Neuronal stem cell (in vitro differentiated cells): ENCODE data around the gene LSP1.

Experiments used
- DNase-seq: peaks from one replicate; pipeline ENCODE4 v3.0.0-alpha.2; 2013; ENCODE audit warnings: low spot score
- H2AFZ ChIP-seq: one replicate; pipeline ENCODE4 v1.6.1; 2013; ENCODE audit warnings: mild to moderate bottlenecking, low read length, inconsistent platforms
- H2AK5ac ChIP-seq: 2 replicates; pipeline ENCODE4 v1.6.1; 2013; ENCODE audit warnings: low read depth, mild to moderate bottlenecking, inconsistent platforms, low read length, moderate library complexity, mixed read lengths
- H2BK120ac ChIP-seq: 2 replicates; pipeline ENCODE4 v1.6.1; 2013; ENCODE audit warnings: low read depth, mild to moderate bottlenecking, inconsistent platforms, low read length, moderate library complexity, mixed read lengths
- H2BK12ac ChIP-seq: one replicate; pipeline ENCODE4 v1.6.1; 2013; ENCODE audit warnings: low read length, inconsistent platforms
- H2BK15ac ChIP-seq: 2 replicates; pipeline ENCODE4 v1.6.1; 2013; ENCODE audit warnings: mild to moderate bottlenecking, low read length, inconsistent platforms, mixed read lengths
- H2BK5ac ChIP-seq: one replicate; pipeline ENCODE4 v1.6.1; 2013; ENCODE audit warnings: inconsistent platforms, mild to moderate bottlenecking, low read length, moderate library complexity
- H3K14ac ChIP-seq: one replicate; pipeline ENCODE4 v1.6.1; 2013; ENCODE audit warnings: low read length, inconsistent platforms
- H3K18ac ChIP-seq: 2 replicates; pipeline ENCODE4 v1.6.1; 2013; ENCODE audit warnings: low read length, inconsistent platforms
- H3K23ac ChIP-seq: 2 replicates; pipeline ENCODE4 v1.6.1; 2013; ENCODE audit warnings: low read depth, mild to moderate bottlenecking, mixed read lengths, low read length, inconsistent platforms; ENCODE audit not compliant: poor library complexity
- H3K27ac ChIP-seq: replicated peaks from 3 replicates; pipeline ENCODE4 v1.5.1; 2013; ENCODE audit warnings: low read length, inconsistent platforms
- H3K27me3 ChIP-seq, 3 experiments: 2 replicates each; pipeline ENCODE4 v1.6.1; 2013; ENCODE audit warnings: low read length in 3 of 3, mild to moderate bottlenecking in 2 of 3, inconsistent platforms in 1 of 3, low read depth in 1 of 3, mixed read lengths in 1 of 3, moderate library complexity in 1 of 3; ENCODE audit not compliant: control insufficient read depth in 3 of 3, insufficient read depth in 3 of 3
- H3K36me3 ChIP-seq, 2 donors: replicated peaks in 1 of 2; 2 replicates each; pipeline ENCODE4 v1.6.1; 2013; ENCODE audit warnings: low read length in 2 of 2; ENCODE audit not compliant: control insufficient read depth in 2 of 2, insufficient read depth in 2 of 2
- H3K4ac ChIP-seq: 2 replicates; pipeline ENCODE4 v1.6.1; 2013; ENCODE audit warnings: inconsistent platforms, mild to moderate bottlenecking, low read length, moderate library complexity
- H3K4me1 ChIP-seq, 2 donors: 1 replicate in 1 of 2; 2 replicates in 1 of 2; pipeline ENCODE4 v1.6.1; 2013; ENCODE audit warnings: low read length in 2 of 2, low read depth in 1 of 2; ENCODE audit not compliant: control insufficient read depth in 2 of 2, insufficient read depth in 1 of 2
- H3K4me2 ChIP-seq: one replicate; pipeline ENCODE4 v1.6.1; 2013; ENCODE audit warnings: mild to moderate bottlenecking, low read length, inconsistent platforms; ENCODE audit not compliant: insufficient read depth, poor library complexity, severe bottlenecking
- H3K4me3 ChIP-seq, 2 donors: 2 replicates each; pipeline ENCODE4 v1.5.1; 2013; ENCODE audit warnings: low read length in 2 of 2, mild to moderate bottlenecking in 2 of 2, inconsistent platforms in 1 of 2, moderate library complexity in 1 of 2
- H3K79me1 ChIP-seq: one replicate; pipeline ENCODE4 v1.6.1; 2013; ENCODE audit warnings: low read depth, mild to moderate bottlenecking, inconsistent platforms, low read length, moderate library complexity
- H3K9ac ChIP-seq: one replicate; pipeline ENCODE4 v1.6.1; 2013; ENCODE audit warnings: mild to moderate bottlenecking, low read depth, low read length, inconsistent platforms; ENCODE audit not compliant: poor library complexity
- H3K9me3 ChIP-seq, 2 donors: replicated peaks in 1 of 2; 2 replicates each; pipeline versions ENCODE3 to v1.6.1; 2013; ENCODE audit warnings: low read length in 2 of 2, mild to moderate bottlenecking in 2 of 2, inconsistent platforms in 1 of 2, low read depth in 1 of 2, mixed read lengths in 1 of 2, moderate library complexity in 1 of 2; ENCODE audit not compliant: control insufficient read depth in 2 of 2, insufficient read depth in 1 of 2
- H4K8ac ChIP-seq: one replicate; pipeline ENCODE4 v1.6.1; 2013; ENCODE audit warnings: low read depth, mild to moderate bottlenecking, inconsistent platforms, low read length, moderate library complexity
- H4K91ac ChIP-seq: one replicate; pipeline ENCODE4 v1.6.1; 2013; ENCODE audit warnings: low read length, low read depth, mild to moderate bottlenecking, inconsistent platforms; ENCODE audit not compliant: poor library complexity
- WGBS, 2 donors: extraction: QIAGEN DNeasy Blood & Tissue Kit; methylation state at CpG; one replicate each; pipeline ENCODE4 v1.1.7; 2013; ENCODE audit warnings: missing lambda C conversion rate in 2 of 2, mixed read lengths in 1 of 2; ENCODE audit not compliant: insufficient read length in 2 of 2, insufficient replicate concordance in 1 of 2; ENCODE audit errors: extremely low coverage in 2 of 2; 5-methylcytosine and 5-hydroxymethylcytosine counted together

LSP1 gene

GRCh38 chr11:1861435-1862411, 8.8 kb downstream of the LSP1 start:
- H3K4me2 ChIP-seq, result no peak overlapping the region
- WGBS, 2 donors, result 100% methylated on average over 1 of the region's 4 CpGs; no CpG with 5 or more reads in 1 of the 2 donors
- H3K18ac ChIP-seq, result no peak overlapping the region
- DNase-seq, result no peak
- no peak overlapping the region for H3K9ac ChIP-seq
- no peaks in the 10 kb centered on the region for H3K27me3 ChIP-seq
- no peak overlapping the region for H3K23ac ChIP-seq
- no peak overlapping the region for H3K4me3 ChIP-seq
- H2BK12ac ChIP-seq, result no peak overlapping the region
- no peak overlapping the region for H2AFZ ChIP-seq
- no peak overlapping the region for H3K4ac ChIP-seq
- no peaks in the 10 kb centered on the region for H3K9me3 ChIP-seq
- H2BK15ac ChIP-seq, result no peak overlapping the region
- no peaks in the 10 kb centered on the region for H3K36me3 ChIP-seq
- peaks cover 24 to 26% of the 10 kb centered on the region in 2 donors for H3K4me1 ChIP-seq
- no peak overlapping the region for H3K14ac ChIP-seq
- no peak overlapping the region for H3K27ac ChIP-seq
- H2AK5ac ChIP-seq, result no peak overlapping the region
- no peak overlapping the region for H4K91ac ChIP-seq
- H3K79me1 ChIP-seq, result peaks cover 1% of the 10 kb centered on the region
- no peak overlapping the region for H2BK120ac ChIP-seq
- no peak overlapping the region for H2BK5ac ChIP-seq
- no peak overlapping the region for H4K8ac ChIP-seq

GRCh38 chr11:1862588-1863351, 9.9 kb downstream of the LSP1 start:
- Histone ChIP-seq H3K9me3 (no peaks in the 10 kb centered on the region), H3K27ac (no peak overlapping the region), H4K91ac (no peak overlapping the region), H2BK15ac (peak overlapping the region; percentile 97), H4K8ac (no peak overlapping the region), H3K79me1 (no peaks in the 10 kb centered on the region), H2BK12ac (peak overlapping the region; percentile 69), H3K4me3 (peak overlapping the region in 1 of 2 donors; percentile 18), H3K18ac (peak overlapping the region; percentile 92), H3K36me3 (no peaks in the 10 kb centered on the region), H3K4me1 (peaks cover 24 to 26% of the 10 kb centered on the region in 2 donors), H3K14ac (no peak overlapping the region), H3K4ac (peak overlapping the region; percentile 20), H2BK120ac (peak overlapping the region; percentile 25), H2AFZ (no peak overlapping the region), H3K4me2 (no peak overlapping the region), H3K9ac (peak overlapping the region; percentile 47), H2BK5ac (peak overlapping the region; percentile 62), H3K23ac (peak overlapping the region; percentile 13), H2AK5ac (peak overlapping the region; percentile 79), H3K27me3 (no peaks in the 10 kb centered on the region)
- DNase-seq, result no peak
- no CpG with 5 or more reads among the region's 14 CpGs for WGBS, 2 donors

GRCh38 chr11:1863352-1864216, 10.7 kb downstream of the LSP1 start:
- WGBS, 2 donors, result no CpG with 5 or more reads among the region's 27 CpGs
- Histone ChIP-seq H3K36me3 (no peaks in the 10 kb centered on the region), H3K4ac (peak overlapping the region; percentile 20)

More at GRCh38 chr11:1863352-1864216, 10.7 kb downstream of the LSP1 start:
- no peak overlapping the region for H3K4me2 ChIP-seq
- H2BK12ac ChIP-seq, result peak overlapping the region; percentile 69
- H3K14ac ChIP-seq, result peak overlapping the region; percentile 5
- H3K9ac ChIP-seq, result peak overlapping the region; percentile 47
- no peak overlapping the region for H3K27ac ChIP-seq
- H2AFZ ChIP-seq, result peak overlapping the region; percentile 69
- peak overlapping the region; percentile 13 for H3K23ac ChIP-seq
- H4K8ac ChIP-seq, result no peak overlapping the region
- H3K18ac ChIP-seq, result peak overlapping the region; percentile 92
- H3K4me3 ChIP-seq, result no peak overlapping the region
- no peaks in the 10 kb centered on the region for H3K79me1 ChIP-seq
- DNase-seq, result peak; percentile 58
- peak overlapping the region; percentile 62 for H2BK5ac ChIP-seq
- peak overlapping the region; percentile 1 for H4K91ac ChIP-seq
- H3K9me3 ChIP-seq, result no peaks in the 10 kb centered on the region
- no peaks in the 10 kb centered on the region for H3K27me3 ChIP-seq
- peaks cover 24 to 26% of the 10 kb centered on the region in 2 donors for H3K4me1 ChIP-seq
- H2AK5ac ChIP-seq, result peak overlapping the region; percentile 79
- H2BK120ac ChIP-seq, result peak overlapping the region; percentile 72
- peak overlapping the region; percentile 99 for H2BK15ac ChIP-seq
